Caco-2 (cell line): ENCODE results near the gene RPS6KA2. TPM values are rescaled to one million over a fixed set of nuclear protein-coding genes. Genes with fewer than 3 reads are reported as not detected.

Experiments
- BruUV-seq: library from RNA; stranded (reverse); fragments of 400-500 nt; replicated peaks from 2 replicates; lab custom pipeline; 2021; lab: Mats Ljungman, UMichigan
- CTCF ChIA-PET: fragments of 300-600 bp; sonication (Branson Sonifier 250); formaldehyde crosslinking; loops from one replicate; lab custom pipeline; 2022; ENCODE audit warnings: antibody characterized with exemption; lab: Charles Lee
- POLR2A ChIA-PET: fragments of 300-600 bp; sonication (Branson Sonifier 250); formaldehyde crosslinking; loops from one replicate; lab custom pipeline; 2022; ENCODE audit warnings: antibody characterized with exemption; lab: Charles Lee
- DNase-seq, 2 experiments: peaks; one replicate each; pipeline versions ENCODE4 v3.0.0 to v3.0.0-alpha.2; 2020 to 2022
- H3K27me3 ChIP-seq: replicated peaks from 2 replicates; pipeline ENCODE4 v1.6.0; 2011; ENCODE audit warnings: low read length; ENCODE audit not compliant: control insufficient read depth, insufficient read depth
- H3K36me3 ChIP-seq: 2 replicates; pipeline ENCODE4 v1.5.1; 2011; ENCODE audit warnings: low read length; ENCODE audit not compliant: control insufficient read depth, insufficient read depth
- H3K4me1 ChIP-seq: fragments of 250-450 bp; sonication (Bioruptor Pico); 2 replicates; pipeline ENCODE4 v1.5.1; 2020; ENCODE audit warnings: mild to moderate bottlenecking
- H3K4me3 ChIP-seq: 2 replicates; pipeline ENCODE4 v1.5.1; 2011; ENCODE audit warnings: low read depth, mild to moderate bottlenecking, control low read depth, low read length
- H3K9me3 ChIP-seq: fragments of 250-450 bp; sonication (Bioruptor Pico); 2 replicates; pipeline ENCODE4 v1.5.1; 2020; ENCODE audit warnings: mild to moderate bottlenecking, moderate library complexity
- H3K27ac Mint-ChIP-seq: one replicate; pipeline ENCODE4 v1.8.0; 2022; ENCODE audit warnings: mixed read lengths; ENCODE audit not compliant: unreplicated experiment
- H3K27me3 Mint-ChIP-seq: one replicate; pipeline ENCODE4 v1.8.0; 2022; ENCODE audit warnings: mixed read lengths; ENCODE audit not compliant: insufficient read depth, unreplicated experiment
- H3K36me3 Mint-ChIP-seq: one replicate; pipeline ENCODE4 v1.8.0; 2022; ENCODE audit warnings: mild to moderate bottlenecking, mixed read lengths; ENCODE audit not compliant: insufficient read depth, unreplicated experiment
- H3K4me1 Mint-ChIP-seq: one replicate; pipeline ENCODE4 v1.8.0; 2022; ENCODE audit warnings: low read depth, mixed read lengths; ENCODE audit not compliant: unreplicated experiment
- H3K4me3 Mint-ChIP-seq: one replicate; pipeline ENCODE4 v1.8.0; 2022; ENCODE audit warnings: mild to moderate bottlenecking, moderate library complexity, mixed read lengths; ENCODE audit not compliant: unreplicated experiment
- H3K9me3 Mint-ChIP-seq: one replicate; pipeline ENCODE4 v1.8.0; 2022; ENCODE audit warnings: mixed read lengths; ENCODE audit not compliant: unreplicated experiment
- intact Hi-C: fragments of 100-400 bp; cut with micrococcal nuclease; formaldehyde crosslinking; loops from one replicate; pipeline ENCODE4 v1.10.0; 2022; ENCODE audit not compliant: unreplicated experiment
- total RNA-seq: library from RNA; stranded (reverse); gene quantifications from 2 replicates; pipeline ENCODE4 v1.2.3, GENCODE V29; 2022
- TF ChIP-seq, protein P1 (sequence below), 2 experiments: fragments of 200-600 bp in 1 of 2; IDR thresholded peaks; 1 replicate in 1 of 2; 2 replicates in 1 of 2; pipeline versions ENCODE4 v1.5.1 to v1.8.0; 2011 to 2022; ENCODE audit warnings: antibody characterized with exemption in 1 of 2, control low read depth in 1 of 2, inconsistent platforms in 1 of 2, low read depth in 1 of 2, low read length in 1 of 2, mild to moderate bottlenecking in 1 of 2, moderate library complexity in 1 of 2; ENCODE audit not compliant: insufficient read depth in 1 of 2, severe bottlenecking in 1 of 2, unreplicated experiment in 1 of 2

The RPS6KA2 gene
- total RNA-seq, 1 experiment from 2014 or later: 5.6 TPM

DNA sequence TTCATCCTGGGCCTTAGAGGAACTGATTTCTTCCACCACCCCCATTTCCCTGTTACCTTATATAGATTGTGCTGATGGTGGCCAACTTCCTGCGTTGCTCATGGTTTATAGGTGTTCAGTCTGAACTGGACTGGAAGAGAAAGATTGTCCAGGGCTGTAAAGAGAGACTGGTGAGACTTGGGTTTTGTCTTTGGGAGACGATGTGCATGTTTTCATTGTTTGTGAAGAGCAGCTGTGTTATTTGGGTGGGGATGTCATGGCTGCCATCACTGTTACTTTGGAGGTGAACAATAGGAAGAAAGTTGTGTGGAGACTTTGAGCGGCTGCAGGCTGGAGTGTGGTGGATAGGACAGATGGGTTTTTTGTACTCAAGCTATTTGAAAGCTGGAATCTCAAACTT lies 228.7 kb downstream of the RPS6KA2 start:
- BruUV-seq: no TSS peak
- peaks cover 5% of the 10 kb centered on the region for H3K4me1 Mint-ChIP-seq
- no peaks in the 10 kb centered on the region for H3K27me3 Mint-ChIP-seq
- H3K4me3 ChIP-seq: no peak overlapping the region
- intact Hi-C loops: no loop called here
- no peaks in the 10 kb centered on the region for H3K36me3 Mint-ChIP-seq
- H3K36me3 ChIP-seq: no peaks in the 10 kb centered on the region
- H3K27ac Mint-ChIP-seq: no peak overlapping the region
- no peaks in the 10 kb centered on the region for H3K27me3 ChIP-seq
- no peak for DNase-seq
- H3K4me3 Mint-ChIP-seq: no peak overlapping the region
- POLR2A ChIA-PET: no interaction called here
- CTCF ChIA-PET: no interaction called here
- no peaks in the 10 kb centered on the region for H3K9me3 ChIP-seq
- no peaks in the 10 kb centered on the region for H3K4me1 ChIP-seq
- TF ChIP-seq, protein P1, sequence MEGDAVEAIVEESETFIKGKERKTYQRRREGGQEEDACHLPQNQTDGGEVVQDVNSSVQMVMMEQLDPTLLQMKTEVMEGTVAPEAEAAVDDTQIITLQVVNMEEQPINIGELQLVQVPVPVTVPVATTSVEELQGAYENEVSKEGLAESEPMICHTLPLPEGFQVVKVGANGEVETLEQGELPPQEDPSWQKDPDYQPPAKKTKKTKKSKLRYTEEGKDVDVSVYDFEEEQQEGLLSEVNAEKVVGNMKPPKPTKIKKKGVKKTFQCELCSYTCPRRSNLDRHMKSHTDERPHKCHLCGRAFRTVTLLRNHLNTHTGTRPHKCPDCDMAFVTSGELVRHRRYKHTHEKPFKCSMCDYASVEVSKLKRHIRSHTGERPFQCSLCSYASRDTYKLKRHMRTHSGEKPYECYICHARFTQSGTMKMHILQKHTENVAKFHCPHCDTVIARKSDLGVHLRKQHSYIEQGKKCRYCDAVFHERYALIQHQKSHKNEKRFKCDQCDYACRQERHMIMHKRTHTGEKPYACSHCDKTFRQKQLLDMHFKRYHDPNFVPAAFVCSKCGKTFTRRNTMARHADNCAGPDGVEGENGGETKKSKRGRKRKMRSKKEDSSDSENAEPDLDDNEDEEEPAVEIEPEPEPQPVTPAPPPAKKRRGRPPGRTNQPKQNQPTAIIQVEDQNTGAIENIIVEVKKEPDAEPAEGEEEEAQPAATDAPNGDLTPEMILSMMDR (IDR thresholded peaks at IDR 0.05; ENCODE audit: insufficient read depth in 1 of 2, low read depth in 1 of 2, low read length in 1 of 2, severe bottlenecking in 1 of 2, unreplicated experiment in 1 of 2): no peak
- H3K9me3 Mint-ChIP-seq: no peaks in the 10 kb centered on the region

- TF ChIP-seq, protein P1 (IDR thresholded peaks at IDR 0.05; ENCODE audit: insufficient read depth in 1 of 2, low read depth in 1 of 2, low read length in 1 of 2, severe bottlenecking in 1 of 2, unreplicated experiment in 1 of 2): no peak
- intact Hi-C loops: no loop called here
- Histone ChIP-seq H3K4me3 (no peak overlapping the region), H3K27me3 (no peaks in the 10 kb centered on the region), H3K4me1 (no peaks in the 10 kb centered on the region), H3K36me3 (no peaks in the 10 kb centered on the region), H3K9me3 (no peaks in the 10 kb centered on the region)
- Mint-ChIP-seq H3K27me3 (no peaks in the 10 kb centered on the region), H3K4me3 (no peak overlapping the region), H3K36me3 (no peaks in the 10 kb centered on the region), H3K27ac (no peak overlapping the region), H3K9me3 (no peaks in the 10 kb centered on the region), H3K4me1 (peaks cover 5% of the 10 kb centered on the region)
- ChIA-PET CTCF (no interaction called here), POLR2A (no interaction called here)
- no TSS peak for BruUV-seq
- DNase-seq: no peak
Measured at GRCh38 chr6:166397849-166398248, 229.2 kb downstream of the RPS6KA2 start.

DNA sequence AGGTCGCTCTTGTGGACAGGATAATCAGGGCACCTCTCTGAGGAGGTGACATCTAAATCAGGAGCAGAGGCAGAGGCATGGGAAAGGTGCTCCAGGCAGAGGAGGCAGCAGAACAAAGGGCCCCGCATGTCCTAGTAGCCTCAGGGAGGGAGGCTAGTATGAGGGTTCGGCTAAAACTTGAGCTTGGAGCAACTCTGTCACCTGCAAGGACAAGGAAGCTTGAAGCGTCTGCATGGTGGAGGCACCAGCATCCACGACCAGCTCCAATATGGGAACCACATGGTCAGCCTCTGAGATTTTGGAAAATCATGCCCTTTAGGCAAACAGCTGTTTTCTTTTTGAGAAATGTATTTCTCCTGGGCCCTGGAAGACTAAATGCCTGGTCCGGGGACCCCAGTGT lies 231.3 kb downstream of the RPS6KA2 start:
- no peaks in the 10 kb centered on the region for H3K4me1 ChIP-seq
- Mint-ChIP-seq H3K27ac (no peak overlapping the region), H3K27me3 (no peaks in the 10 kb centered on the region), H3K36me3 (no peaks in the 10 kb centered on the region), H3K4me3 (no peak overlapping the region), H3K9me3 (no peaks in the 10 kb centered on the region), H3K4me1 (peaks cover 5% of the 10 kb centered on the region)
- intact Hi-C loops: no loop called here
- no peak for DNase-seq
- H3K27me3 ChIP-seq: no peaks in the 10 kb centered on the region
- POLR2A ChIA-PET: no interaction called here
- TF ChIP-seq, protein P1 (IDR thresholded peaks at IDR 0.05; ENCODE audit: insufficient read depth in 1 of 2, low read depth in 1 of 2, low read length in 1 of 2, severe bottlenecking in 1 of 2, unreplicated experiment in 1 of 2): no peak
- no peaks in the 10 kb centered on the region for H3K9me3 ChIP-seq
- CTCF ChIA-PET: interaction anchor here (1.4 kb wide), 1 partner anchor 14 kb away, joined by 3 read pairs; no protein-coding TSS in a partner anchor
- no peak overlapping the region for H3K4me3 ChIP-seq
- no peaks in the 10 kb centered on the region for H3K36me3 ChIP-seq
- BruUV-seq: no TSS peak
